ENCODE results near the gene CYTH2.

Gene CYTH2

DNA sequence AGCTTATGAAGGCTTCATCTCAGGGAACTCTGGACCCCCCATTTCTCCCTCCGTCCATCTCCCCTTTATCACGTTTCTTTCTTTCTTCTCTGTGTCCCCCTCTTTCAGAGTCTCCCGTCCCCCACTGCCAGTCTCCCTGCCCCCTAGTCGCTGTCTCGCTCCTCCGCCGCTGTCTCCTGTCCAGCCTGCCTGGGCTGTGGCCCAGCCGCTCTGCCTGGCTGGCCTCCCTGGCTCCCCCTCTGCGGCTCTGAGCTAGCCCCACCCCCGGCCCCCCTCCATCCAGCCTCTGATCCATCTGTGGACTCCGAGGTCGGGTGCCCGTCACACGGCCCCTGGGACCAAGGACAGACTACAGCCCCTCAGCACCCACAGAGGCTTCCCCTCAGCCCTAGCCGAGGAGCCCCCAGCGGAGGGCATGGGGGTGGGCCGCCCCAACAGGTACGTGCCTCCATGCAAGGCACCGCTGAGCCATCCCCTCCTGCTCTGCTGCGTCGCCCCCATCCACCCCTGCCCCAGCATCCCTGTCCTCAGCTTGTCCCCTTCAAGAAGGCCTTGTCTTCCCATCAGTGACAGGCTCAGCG lies 14.9 kb upstream of the CYTH2 start:
- FAIRE-seq = no peak

DNA sequence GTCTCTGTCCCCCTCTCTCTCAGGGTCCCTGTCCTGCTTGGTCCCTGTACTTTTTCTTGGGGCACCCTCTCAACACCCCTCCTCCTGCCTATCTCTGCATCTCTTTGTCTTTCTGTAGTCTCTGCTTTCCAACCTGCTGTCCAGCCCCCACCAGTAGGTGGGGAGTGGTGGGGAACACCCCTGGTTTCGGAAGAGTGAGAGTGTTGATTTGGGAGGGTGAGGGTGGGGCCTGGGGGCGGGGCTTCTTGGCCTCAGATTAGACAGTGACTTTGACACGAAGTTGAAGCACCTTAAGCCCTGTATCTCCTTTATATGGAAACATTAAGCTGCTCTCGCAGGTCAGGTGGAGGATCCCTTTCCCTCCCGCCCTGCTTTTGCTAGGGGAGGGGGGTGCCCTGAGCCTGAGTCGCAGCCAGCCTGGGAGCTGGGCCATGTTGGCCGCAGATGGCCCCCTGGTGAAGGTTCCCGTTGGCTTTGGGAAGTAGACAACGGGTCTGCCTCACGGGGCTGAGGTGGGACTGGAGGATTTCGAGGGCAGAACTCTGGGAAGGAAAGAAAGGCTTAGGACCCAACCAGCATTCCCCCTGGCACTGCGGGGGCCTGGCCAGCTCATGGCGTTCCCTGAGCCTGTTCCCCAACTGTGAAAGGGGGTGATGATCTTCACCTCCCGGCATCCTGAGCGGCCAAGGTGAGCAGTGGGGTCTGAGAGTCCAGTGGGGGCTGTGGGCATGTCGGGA lies 13.8 kb upstream of the CYTH2 start, which contains the start of gene KCNJ14:
KCNJ14 (plus strand) TSS at position 404 of the 737 bp plus-strand sequence. CDS start 6,151 bp downstream, outside the sequence.
- no peak for FAIRE-seq

GRCh38 chr19:48455908-48456562 lies 13.1 kb upstream of the CYTH2 start:
- FAIRE-seq = no peak

GRCh38 chr19:48456864-48457263 lies 12.3 kb upstream of the CYTH2 start:
- FAIRE-seq = no peak

DNA sequence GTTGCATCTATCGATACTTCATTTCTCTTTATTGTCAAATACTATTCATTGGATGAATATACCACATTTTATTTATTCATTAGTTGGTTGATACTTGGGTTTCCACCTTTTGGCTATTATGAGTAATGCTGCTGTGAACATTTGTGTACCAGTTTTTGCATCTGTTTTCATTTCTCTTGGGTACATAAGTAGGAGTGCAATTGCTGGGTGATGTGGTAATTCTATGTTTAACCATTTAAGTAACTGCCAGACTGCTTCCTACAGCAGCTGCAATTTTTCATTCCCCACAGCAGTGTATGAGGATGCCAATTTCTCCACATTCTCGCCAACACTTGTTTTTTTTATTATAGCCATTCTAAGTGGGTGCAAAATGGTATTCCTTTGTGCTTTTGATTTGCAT lies 11.2 kb upstream of the CYTH2 start:
- no peak for FAIRE-seq

DNA sequence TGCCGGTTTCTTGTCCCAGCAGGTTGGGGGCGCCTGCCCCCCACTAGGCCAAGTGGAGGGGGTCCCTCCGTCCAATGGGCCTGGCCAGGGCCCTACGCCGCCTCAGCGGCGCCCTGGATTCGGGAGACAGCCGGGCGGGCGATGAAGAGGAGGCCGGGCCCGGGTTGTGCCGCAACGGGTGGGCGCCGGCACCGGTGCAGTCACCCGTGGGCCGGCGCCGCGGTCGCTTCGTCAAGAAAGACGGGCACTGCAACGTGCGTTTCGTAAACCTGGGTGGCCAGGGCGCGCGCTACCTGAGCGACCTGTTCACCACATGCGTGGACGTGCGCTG lies 7.6 kb upstream of the CYTH2 start:
- FAIRE-seq = no peak

GRCh38 chr19:48461982-48462655 lies 7.0 kb upstream of the CYTH2 start:
- FAIRE-seq = no peak

- FAIRE-seq = no peak
These were observed 4.0 kb upstream of the CYTH2 start for GRCh38 chr19:48465215-48465614.

DNA sequence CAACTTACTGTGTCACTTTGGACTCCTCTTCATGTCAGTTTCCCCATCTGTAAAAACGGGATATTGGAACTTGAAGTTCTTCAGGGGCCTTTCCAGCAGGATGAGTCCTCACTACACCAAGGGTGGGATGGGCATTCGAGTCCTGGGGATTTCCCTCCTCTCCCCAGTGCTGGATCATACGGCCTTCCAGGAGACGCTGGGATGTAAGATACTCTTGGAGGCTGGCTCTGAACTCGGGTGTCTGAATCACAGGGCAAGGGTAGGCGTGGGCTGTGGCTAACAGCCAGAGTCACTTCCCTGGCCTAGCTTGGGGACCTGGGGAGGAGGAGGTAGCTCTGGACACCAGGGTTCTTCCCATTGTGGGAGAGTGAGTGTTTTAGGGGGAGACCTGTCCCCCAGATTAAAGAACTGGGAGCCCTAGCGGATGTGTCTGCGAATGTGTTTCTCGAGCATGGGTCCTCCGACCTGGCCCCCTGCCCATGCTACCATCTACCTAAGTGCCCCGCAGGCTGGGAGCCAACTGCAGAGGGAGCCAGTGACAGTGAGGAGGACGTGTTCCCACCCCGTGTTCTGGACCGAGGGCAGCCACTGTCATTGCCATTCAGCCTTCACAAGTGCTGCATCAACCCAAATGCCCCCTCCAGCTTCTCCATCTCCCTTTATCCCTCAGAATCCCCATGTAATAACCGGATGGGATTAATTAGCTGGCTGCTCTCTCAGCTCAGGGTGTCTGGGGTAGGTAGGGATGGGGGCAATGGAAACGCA lies 2.4 kb upstream of the CYTH2 start:
- no peak for FAIRE-seq

DNA sequence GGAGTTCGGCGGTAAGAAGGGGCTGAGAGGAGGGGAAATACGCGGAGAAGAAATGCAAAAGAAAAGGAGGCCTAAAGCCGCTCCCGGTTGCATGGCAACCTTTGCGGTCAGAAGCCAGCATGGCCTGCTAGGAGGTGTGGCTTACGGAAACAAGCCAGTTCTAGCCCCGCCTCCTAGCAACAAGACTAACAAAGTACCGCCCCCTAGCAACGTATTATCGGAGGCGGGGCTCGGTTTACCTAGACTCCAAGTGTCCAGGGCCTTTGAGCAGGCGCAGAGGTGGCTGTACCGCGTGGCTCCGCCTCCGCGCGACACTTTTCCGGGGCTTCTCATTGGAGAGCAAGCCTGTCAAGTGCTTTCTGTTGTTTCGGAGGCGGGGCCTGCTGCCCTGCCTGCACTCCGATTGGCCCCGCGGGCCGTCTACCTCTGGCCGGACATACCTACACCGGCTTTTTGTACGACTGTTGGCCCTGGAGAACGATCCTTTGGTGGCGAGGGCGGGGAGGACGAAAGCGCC lies 339 bp upstream of the CYTH2 start:
- FAIRE-seq = peak; percentile 99

DNA sequence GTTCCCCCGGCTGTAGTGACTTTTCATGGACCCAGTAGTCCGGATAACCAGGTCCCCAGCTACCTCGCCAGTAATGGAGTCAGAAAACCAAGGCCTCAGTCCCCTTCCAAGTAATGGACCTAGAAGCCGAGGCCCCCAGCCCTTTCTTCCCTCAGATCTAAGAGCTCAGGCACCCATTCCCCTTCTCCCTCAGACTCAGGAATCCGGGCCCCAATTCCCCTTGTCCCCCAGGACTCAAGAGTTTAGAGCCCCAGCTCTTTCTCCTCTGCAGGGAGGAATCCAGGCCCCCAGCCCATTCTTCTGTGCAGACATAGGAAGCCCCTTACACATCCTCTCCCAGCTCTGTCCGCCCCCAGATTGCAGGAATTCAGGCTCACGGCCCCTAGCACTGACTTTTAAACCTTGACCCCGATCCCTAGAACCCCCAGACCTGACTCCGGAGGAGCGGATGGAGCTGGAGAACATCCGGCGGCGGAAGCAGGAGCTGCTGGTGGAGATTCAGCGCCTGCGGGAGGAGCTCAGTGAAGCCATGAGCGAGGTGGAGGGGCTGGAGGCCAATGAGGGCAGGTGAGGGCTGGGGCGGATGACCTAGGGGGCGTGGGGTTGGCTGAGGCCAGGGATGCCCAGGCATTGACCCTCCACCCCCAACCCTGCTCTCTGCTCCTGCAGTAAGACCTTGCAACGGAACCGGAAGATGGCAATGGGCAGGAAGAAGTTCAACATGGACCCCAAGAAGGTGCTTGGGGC lies 938 bp downstream of the CYTH2 start:
- no peak for FAIRE-seq

GRCh38 chr19:48470856-48471255 lies 1.7 kb downstream of the CYTH2 start:
- FAIRE-seq = no peak

DNA sequence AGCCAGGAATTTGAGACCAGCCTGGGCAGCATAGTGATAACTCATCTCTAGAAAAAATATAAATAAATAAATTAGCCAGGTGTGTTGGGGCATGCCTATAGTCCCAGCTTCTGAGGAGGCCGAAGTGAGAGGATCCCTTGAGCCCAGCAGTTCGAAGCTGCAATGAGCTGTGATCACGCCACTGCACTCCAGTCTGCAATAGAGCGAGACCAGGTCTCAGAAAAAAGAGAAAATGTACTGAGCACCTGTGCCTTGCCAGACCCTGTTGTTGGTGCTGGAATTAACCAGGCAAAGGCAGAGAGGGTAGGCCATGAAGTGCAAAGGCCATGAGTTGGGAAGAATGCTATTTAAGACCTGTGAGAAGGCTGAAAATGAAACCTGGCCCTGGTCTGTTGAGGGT lies 2.7 kb downstream of the CYTH2 start:
- no peak for FAIRE-seq

DNA sequence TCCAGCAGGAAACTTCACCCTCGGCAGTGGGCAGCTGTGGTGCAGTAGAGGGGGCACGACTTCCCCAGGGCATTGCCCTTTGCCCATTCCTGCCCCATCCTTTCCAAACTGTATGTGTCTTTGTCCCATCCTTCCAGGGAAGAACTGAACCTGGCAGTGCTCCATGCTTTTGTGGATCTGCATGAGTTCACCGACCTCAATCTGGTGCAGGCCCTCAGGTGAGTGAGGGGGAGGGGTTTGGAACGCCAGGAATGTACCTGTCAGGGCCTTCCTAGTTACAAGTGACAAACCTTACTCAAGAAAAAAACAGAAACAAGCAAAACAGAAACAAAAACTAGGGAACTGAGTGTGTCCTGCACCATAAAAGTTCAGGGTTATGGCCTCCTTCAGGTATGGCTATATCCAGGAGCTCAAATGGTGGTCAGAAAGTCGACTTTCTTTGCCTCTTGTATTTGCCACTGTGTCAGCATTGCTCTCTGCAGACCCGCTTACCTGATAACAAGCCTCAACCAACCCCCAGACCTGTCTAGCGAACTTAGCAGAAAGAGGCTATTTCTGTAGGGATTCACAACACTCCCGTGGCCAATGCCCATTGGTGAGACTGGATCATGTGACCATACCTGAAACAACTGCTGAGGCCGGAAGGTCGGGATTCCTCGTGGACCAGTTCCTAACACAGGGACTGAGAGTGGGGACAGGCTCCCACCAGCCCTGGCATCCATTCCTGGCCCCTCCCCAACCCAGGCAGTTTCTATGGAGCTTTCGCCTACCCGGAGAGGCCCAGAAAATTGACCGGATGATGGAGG lies 4.2 kb downstream of the CYTH2 start:
- FAIRE-seq = no peak

DNA sequence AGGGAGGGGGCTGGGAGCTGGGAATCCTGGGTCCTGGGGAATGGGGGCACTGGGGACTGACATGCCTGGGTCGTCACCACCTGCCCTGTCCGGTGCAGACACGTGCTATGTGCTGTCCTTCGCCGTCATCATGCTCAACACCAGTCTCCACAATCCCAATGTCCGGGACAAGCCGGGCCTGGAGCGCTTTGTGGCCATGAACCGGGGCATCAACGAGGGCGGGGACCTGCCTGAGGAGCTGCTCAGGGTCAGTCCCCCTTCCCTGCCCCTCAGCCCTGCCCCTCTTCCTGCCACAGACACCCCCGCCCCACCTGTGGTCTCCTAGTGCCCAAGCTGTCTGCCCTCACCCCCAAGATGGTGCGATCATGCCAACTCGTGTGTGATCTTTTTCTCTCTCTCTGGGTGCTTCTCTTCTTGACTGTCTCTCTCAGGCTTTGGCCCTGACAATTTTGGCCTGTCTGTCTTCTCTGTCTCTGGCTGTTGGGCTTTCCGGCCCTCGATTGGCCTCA lies 5.0 kb downstream of the CYTH2 start:
- no peak for FAIRE-seq

- FAIRE-seq = no peak
These were observed 6.3 kb downstream of the CYTH2 start for GRCh38 chr19:48475369-48476068.

- FAIRE-seq = no peak
These were observed 7.0 kb downstream of the CYTH2 start for GRCh38 chr19:48476176-48476575.

DNA sequence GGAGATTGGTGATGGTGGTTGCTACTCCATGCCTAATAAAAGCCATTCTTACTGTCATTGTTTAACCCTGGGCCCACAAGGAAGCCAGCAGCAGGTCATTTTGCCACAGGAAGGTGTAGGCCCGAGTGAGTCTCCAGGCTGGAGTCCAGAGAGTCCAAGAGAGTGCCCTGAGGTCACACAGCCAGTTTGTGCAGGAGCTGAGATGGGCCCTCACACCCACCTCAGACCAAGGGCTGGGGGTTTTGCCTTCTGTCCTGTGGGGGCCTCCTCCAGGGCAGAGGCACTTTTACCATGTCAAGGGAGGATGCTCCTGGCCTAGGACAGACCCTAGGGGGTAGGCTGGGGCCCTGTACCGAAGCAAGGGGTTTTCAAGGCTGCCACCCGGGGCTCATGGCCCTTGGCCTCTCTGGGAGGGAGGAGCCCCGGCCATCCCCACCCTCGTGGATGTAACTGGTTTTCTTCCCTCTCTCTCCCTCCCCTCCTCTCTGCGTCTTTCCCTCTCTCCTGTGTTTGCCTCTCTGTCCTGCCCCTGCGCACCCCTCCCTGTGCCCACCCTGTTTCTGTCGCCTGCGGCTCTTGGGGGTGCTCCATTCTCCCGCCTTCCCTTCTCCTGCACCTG lies 8.0 kb downstream of the CYTH2 start:
- no peak for FAIRE-seq

GRCh38 chr19:48477698-48478338 lies 8.6 kb downstream of the CYTH2 start:
- no peak for FAIRE-seq
